HEK293T (cell line): ENCODE data around the gene MMP1.

Experiments
- CTCF ChIA-PET: fragments of 350-600 bp; formaldehyde crosslinking; extraction: SDS; loops from one replicate; lab custom pipeline; 2021; ENCODE audit warnings: antibody characterized with exemption, inconsistent platforms; lab: Yijun Ruan, JAX
- POLR2A ChIA-PET: fragments of 350-600 bp; formaldehyde crosslinking; extraction: SDS; loops from one replicate; lab custom pipeline; 2020; ENCODE audit warnings: antibody characterized with exemption, inconsistent platforms; lab: Yijun Ruan, JAX
- DNase-seq: peaks from one replicate; pipeline ENCODE4 v3.0.0; 2012; ENCODE audit warnings: mixed read lengths; ENCODE audit errors: extremely low spot score
- ARNT ChIP-seq: fragments of 450-650 bp; IDR thresholded peaks from 2 replicates; pipeline ENCODE4 v1.6.1; 2017; ENCODE audit warnings: mild to moderate bottlenecking
- BHLHE40 ChIP-seq: fragments of 450-650 bp; IDR thresholded peaks from 2 replicates; pipeline ENCODE4 v1.6.1; 2016; ENCODE audit warnings: mild to moderate bottlenecking, moderate library complexity, borderline replicate concordance
- CTBP1 ChIP-seq: fragments of 450-650 bp; IDR thresholded peaks from 2 replicates; pipeline ENCODE4 v1.6.1; 2016; ENCODE audit warnings: borderline replicate concordance
- ELF4 ChIP-seq: fragments of 450-650 bp; IDR thresholded peaks from 2 replicates; pipeline ENCODE4 v1.6.1; 2017; ENCODE audit warnings: antibody characterized with exemption
- FOXA1 ChIP-seq: fragments of 450-650 bp; IDR thresholded peaks from 2 replicates; pipeline ENCODE4 v1.6.1; 2016; ENCODE audit warnings: mild to moderate bottlenecking
- FOXK2 ChIP-seq: fragments of 450-650 bp; IDR thresholded peaks from 2 replicates; pipeline ENCODE4 v1.6.1; 2016; ENCODE audit warnings: mild to moderate bottlenecking
- FOXM1 ChIP-seq: fragments of 450-650 bp; IDR thresholded peaks from 2 replicates; pipeline ENCODE4 v1.6.1; 2017; ENCODE audit warnings: mild to moderate bottlenecking, borderline replicate concordance
- HDGF ChIP-seq: fragments of 450-650 bp; IDR thresholded peaks from 2 replicates; pipeline ENCODE4 v1.6.1; 2017; ENCODE audit warnings: antibody characterized with exemption, borderline replicate concordance
- L3MBTL2 ChIP-seq: fragments of 450-650 bp; conservative IDR thresholded peaks from 2 replicates; pipeline ENCODE4 v1.6.1; 2016; ENCODE audit warnings: mild to moderate bottlenecking
- LEF1 ChIP-seq: fragments of 450-650 bp; IDR thresholded peaks from 2 replicates; pipeline ENCODE4 v1.6.1; 2017; ENCODE audit warnings: mild to moderate bottlenecking, borderline replicate concordance
- NFRKB ChIP-seq: fragments of 450-650 bp; IDR thresholded peaks from 2 replicates; pipeline ENCODE4 v1.6.1; 2016; ENCODE audit warnings: mild to moderate bottlenecking, moderate library complexity
- PKNOX1 ChIP-seq: fragments of 450-650 bp; IDR thresholded peaks from 2 replicates; pipeline ENCODE4 v1.6.1; 2016
- SP1 ChIP-seq: fragments of 450-650 bp; IDR thresholded peaks from 2 replicates; pipeline ENCODE4 v1.6.1; 2017
- SUZ12 ChIP-seq: fragments of 450-650 bp; IDR thresholded peaks from 2 replicates; pipeline ENCODE4 v1.6.1; 2016; ENCODE audit warnings: mild to moderate bottlenecking
- TARDBP ChIP-seq: fragments of 450-650 bp; IDR thresholded peaks from 2 replicates; pipeline ENCODE4 v1.6.1; 2016
- ZNF384 ChIP-seq: fragments of 450-650 bp; IDR thresholded peaks from 2 replicates; pipeline ENCODE4 v1.6.1; 2016

The MMP1 gene

DNA sequence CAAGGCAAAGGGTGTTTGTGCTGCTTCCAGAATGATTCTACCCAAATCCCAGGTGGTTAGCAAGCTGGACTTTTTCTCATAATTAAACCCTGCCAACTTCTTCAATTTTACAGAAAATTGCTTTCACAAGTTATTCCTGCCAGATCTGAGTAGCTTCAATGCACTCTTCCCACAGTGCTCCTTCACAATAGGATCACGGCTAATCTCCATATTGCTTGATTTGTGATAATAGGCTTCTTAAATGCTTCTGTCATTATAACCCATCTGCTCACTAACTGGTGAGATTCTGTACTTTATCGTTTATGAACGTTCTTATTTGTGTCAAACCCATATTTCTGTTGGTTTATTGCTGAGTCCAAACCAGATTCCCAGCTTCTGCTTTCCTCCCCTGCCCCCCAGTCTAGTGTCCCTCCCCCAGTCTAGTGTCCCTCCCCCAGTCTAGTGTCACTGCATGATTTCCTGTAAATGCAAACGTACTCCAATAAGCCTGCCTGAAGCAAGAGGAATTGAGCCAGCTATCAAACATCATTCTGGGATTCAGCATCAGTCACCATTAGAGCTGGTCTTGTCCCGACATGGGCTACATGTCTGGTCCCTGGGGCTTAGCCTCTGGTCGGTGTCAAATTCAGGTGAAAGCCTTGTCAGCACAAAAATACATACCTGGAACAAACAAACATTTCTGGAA is 31.5 kb upstream of the MMP1 start:
- ChIA-PET CTCF (no interaction called here), POLR2A (no interaction called here)
- no peak for TF ChIP-seq TARDBP
- TF ChIP-seq NFRKB = no peak
- no peak for TF ChIP-seq ARNT
- TF ChIP-seq HDGF = no peak
- TF ChIP-seq SP1 = no peak
- no peak for TF ChIP-seq CTBP1
- no peak for TF ChIP-seq PKNOX1
- TF ChIP-seq FOXM1 = no peak
- no peak for TF ChIP-seq ZNF384
- no peak for TF ChIP-seq FOXA1
- no peak for TF ChIP-seq L3MBTL2
- TF ChIP-seq ELF4 = no peak
- no peak for TF ChIP-seq LEF1
- TF ChIP-seq BHLHE40 = no peak
- no peak for TF ChIP-seq SUZ12
- DNase-seq = no peak

DNA sequence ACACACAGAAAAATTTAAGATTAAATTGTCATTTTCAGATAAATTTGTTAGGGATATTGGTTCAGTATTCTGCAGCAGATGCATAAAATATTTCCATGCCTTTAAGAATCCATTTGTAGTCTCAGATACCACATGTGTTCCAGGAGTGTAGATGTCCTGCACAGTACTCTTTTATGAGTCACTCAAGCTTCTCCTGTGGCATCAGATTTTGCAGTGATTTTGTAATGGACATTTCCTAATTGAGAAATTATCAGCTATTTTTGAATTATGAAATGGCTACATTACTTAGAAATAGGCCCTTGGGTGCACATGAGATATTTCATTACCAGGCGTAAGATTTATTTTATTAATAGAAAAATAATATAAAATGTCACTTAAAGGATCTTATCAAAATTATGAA is 26.6 kb upstream of the MMP1 start:
- no peak for TF ChIP-seq HDGF
- no peak for TF ChIP-seq FOXA1
- no peak for TF ChIP-seq FOXM1
- TF ChIP-seq SP1 = no peak
- no peak for TF ChIP-seq ZNF384
- TF ChIP-seq NFRKB = no peak
- no peak for TF ChIP-seq L3MBTL2
- TF ChIP-seq CTBP1 = no peak
- no peak for TF ChIP-seq ARNT
- TF ChIP-seq SUZ12 = no peak
- no peak for TF ChIP-seq BHLHE40
- TF ChIP-seq TARDBP = no peak
- TF ChIP-seq FOXK2 = no peak
- no peak for TF ChIP-seq PKNOX1
- no peak for TF ChIP-seq ELF4
- no peak for TF ChIP-seq LEF1
- no peak for DNase-seq
- ChIA-PET CTCF (no interaction called here), POLR2A (no interaction called here)

- ChIA-PET CTCF (no interaction called here), POLR2A (no interaction called here)
- no peak for DNase-seq
- TF ChIP-seq ZNF384 = no peak
- TF ChIP-seq HDGF = no peak
- no peak for TF ChIP-seq FOXK2
- TF ChIP-seq BHLHE40 = no peak
- no peak for TF ChIP-seq SP1
- no peak for TF ChIP-seq L3MBTL2
- no peak for TF ChIP-seq CTBP1
- TF ChIP-seq ARNT = no peak
- TF ChIP-seq FOXA1 = no peak
- TF ChIP-seq ELF4 = no peak
- no peak for TF ChIP-seq SUZ12
Measured at GRCh38 chr11:102819491-102819890, 21.5 kb upstream of the MMP1 start.

DNA sequence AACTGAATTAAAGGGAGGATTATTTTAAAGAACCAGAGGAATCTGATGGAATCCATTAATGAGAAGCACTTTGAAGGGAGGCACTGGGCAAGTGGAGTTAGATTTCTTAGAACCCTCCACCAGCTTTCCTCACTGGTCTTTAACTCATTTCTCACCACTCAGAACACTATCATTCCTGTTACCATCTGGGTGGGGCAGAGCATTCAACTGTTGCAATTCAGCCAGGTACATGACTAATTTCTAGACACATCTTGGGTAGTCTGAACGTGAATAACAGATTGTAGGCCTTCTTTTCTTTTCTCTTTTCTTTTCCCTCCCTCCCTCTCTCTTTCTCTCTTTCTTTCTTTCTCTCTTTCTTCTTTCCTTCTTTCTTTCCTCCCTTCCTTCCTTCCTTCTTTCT is 15.5 kb upstream of the MMP1 start:
- ChIA-PET CTCF (no interaction called here), POLR2A (no interaction called here)
- no peak for TF ChIP-seq SUZ12
- no peak for TF ChIP-seq TARDBP
- TF ChIP-seq PKNOX1 = no peak
- no peak for TF ChIP-seq BHLHE40
- TF ChIP-seq NFRKB = no peak
- no peak for TF ChIP-seq ELF4
- no peak for TF ChIP-seq FOXA1
- TF ChIP-seq SP1 = no peak
- TF ChIP-seq L3MBTL2 = no peak
- TF ChIP-seq LEF1 = no peak
- no peak for TF ChIP-seq ARNT
- TF ChIP-seq HDGF = no peak
- TF ChIP-seq ZNF384 = no peak
- no peak for TF ChIP-seq FOXK2
- no peak for TF ChIP-seq FOXM1
- TF ChIP-seq CTBP1 = no peak
- DNase-seq = no peak

DNA sequence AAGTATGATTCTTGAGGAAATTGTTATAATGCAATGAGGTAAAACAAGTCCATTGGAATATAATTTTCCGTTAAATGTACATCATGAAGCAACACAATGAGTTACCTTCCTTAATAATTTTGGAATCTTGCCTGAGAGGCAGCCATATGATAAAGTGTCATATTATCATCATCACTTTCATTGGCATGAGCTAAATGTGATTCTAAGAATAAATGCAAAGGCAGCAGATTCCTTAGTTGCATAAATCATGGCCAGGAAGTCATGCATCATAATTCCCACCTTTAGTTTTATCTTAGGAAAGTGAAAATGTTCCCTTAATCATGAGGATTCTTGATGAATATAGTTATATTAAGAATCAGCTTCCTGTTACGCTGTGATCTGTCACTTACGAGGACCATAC is 14.2 kb upstream of the MMP1 start:
- ChIA-PET CTCF (no interaction called here), POLR2A (no interaction called here)
- DNase-seq = no peak
- TF ChIP-seq HDGF = no peak
- no peak for TF ChIP-seq NFRKB
- TF ChIP-seq L3MBTL2 = no peak
- TF ChIP-seq ELF4 = no peak
- TF ChIP-seq LEF1 = no peak
- TF ChIP-seq BHLHE40 = no peak
- no peak for TF ChIP-seq ARNT
- no peak for TF ChIP-seq FOXA1
- no peak for TF ChIP-seq PKNOX1
- TF ChIP-seq FOXM1 = no peak
- no peak for TF ChIP-seq CTBP1
- TF ChIP-seq FOXK2 = no peak
- TF ChIP-seq TARDBP = no peak
- no peak for TF ChIP-seq SP1
